Heart left ventricle (tissue), 16 donors: Measurements from ENCODE around the gene GBA3. TPM values are rescaled to one million over a fixed set of nuclear protein-coding genes. Genes with fewer than 3 reads are reported as not detected.

Experiments
- ATAC-seq, 4 donors: fragments of 200-7000 bp; cut with Tn5 transposase; one replicate each; pipeline ENCODE4 v1.9.1; 2020 to 2022; ENCODE audit warnings: moderate library complexity in 4 of 4, mild to moderate bottlenecking in 3 of 4, moderate number of reproducible peaks in 1 of 4
- DNase-seq, 5 donors: peaks; one replicate each; pipeline ENCODE4 v3.0.0-alpha.2; 2020
- H3K27ac ChIP-seq, 12 donors: fragments of 200-600 bp; sonication (generic) in 4 of 12; one replicate each; pipeline versions ENCODE4 v1.5.0 to v1.8.0; 2016 to 2022; ENCODE audit warnings: mild to moderate bottlenecking in 2 of 12
- H3K27me3 ChIP-seq, 9 donors: fragments of 200-600 bp; sonication (generic) in 2 of 9; one replicate each; pipeline versions ENCODE4 v1.5.1 to v1.8.0; 2016 to 2022; ENCODE audit warnings: mild to moderate bottlenecking in 3 of 9
- H3K36me3 ChIP-seq, 9 donors: fragments of 200-600 bp; sonication (generic) in 2 of 9; one replicate each; pipeline versions ENCODE4 v1.5.0 to v1.8.0; 2018 to 2022; ENCODE audit warnings: mild to moderate bottlenecking in 2 of 9
- H3K4me1 ChIP-seq, 12 donors: fragments of 200-600 bp; sonication (generic) in 4 of 12; one replicate each; pipeline versions ENCODE4 v1.5.0 to v1.8.0; 2016 to 2022; ENCODE audit warnings: mild to moderate bottlenecking in 3 of 12
- H3K4me3 ChIP-seq, 12 donors: fragments of 200-600 bp; sonication (generic) in 4 of 12; one replicate each; pipeline versions ENCODE4 v1.5.0 to v1.8.0; 2017 to 2022; ENCODE audit warnings: mild to moderate bottlenecking in 9 of 12, moderate library complexity in 4 of 12
- H3K9me3 ChIP-seq, 12 donors: fragments of 200-600 bp; sonication (generic) in 4 of 12; one replicate each; pipeline versions ENCODE4 v1.5.0 to v1.8.0; 2016 to 2022; ENCODE audit warnings: mild to moderate bottlenecking in 1 of 12
- CTCF ChIP-seq, 12 donors: fragments of 200-600 bp; sonication (generic) in 4 of 12; IDR thresholded peaks; one replicate each; pipeline versions ENCODE4 v1.5.0 to v1.8.0; 2018 to 2022; ENCODE audit warnings: antibody characterized with exemption in 12 of 12, mild to moderate bottlenecking in 5 of 12
- POLR2A ChIP-seq, 2 donors: fragments of 450-650 bp; IDR thresholded peaks; one replicate each; pipeline ENCODE4 v1.6.1; 2017; ENCODE audit warnings: antibody characterized with exemption in 2 of 2, mild to moderate bottlenecking in 2 of 2, moderate library complexity in 2 of 2
- WGBS, 4 donors: extraction: QIAGEN DNeasy Blood & Tissue Kit in 2 of 4; methylation state at CpG; one replicate each; pipeline versions ENCODE4 v1.1.5 to v1.1.7; 2013 to 2018; 5-methylcytosine and 5-hydroxymethylcytosine counted together
- intact Hi-C, 10 donors: fragments of 100-400 bp; cut with DNase I; formaldehyde crosslinking; loops; one replicate each; pipeline versions ENCODE4 v1.11.1 to v1.14.2; 2022
- long read RNA-seq, 3 donors: library from polyadenylated mRNA; unstranded; transcript quantifications; one replicate each; pipeline ENCODE4 v2.0.0, GENCODE V29; 2020 to 2021
- polyA plus RNA-seq, 2 donors: library from polyadenylated mRNA; stranded (reverse); fragments of 200-250 nt; gene quantifications; one replicate each; pipeline ENCODE4 v1.2.3, GENCODE V29; 2013
- total RNA-seq, 9 donors: library from RNA; depleted of rRNA in 2 of 9; stranded (reverse); fragments of >200 nt in 2 of 9; fragmentation: NEBNext Ultra II Directional in 3 of 9; extraction: Animal tissue kit (Norgen Biotek cat#: 25700) in 3 of 9; gene quantifications; one replicate each; pipeline versions ENCODE4 v1.1.0 to v1.2.4, GENCODE V29; 2016 to 2023
- donor health status: ischemic (EF 13 %, LVEDD 7.1; RV severe dilation, severe dysfunction).
- donor health status: healthy with polysubstance abuse.
- donor health status: DM: no; HTN: yes; CAD: no.
- donor health status: DM: no; HTN: no; CAD: no.
- donor health status: ischemic (EF 25% LVEDD 6.9; RV normal size, moderate dysfunction).
- donor health status: ischemic (EF 25% LVEDD 5.7; RV mildly dilated, moderate dysfunction).
- donor health status: healthy.
- donor health status: DM: yes; HTN: yes; CAD: no.
- donor health status: ischemic (EF 35%, LVEDD 5.7; RV mildly dilated, moderate dysfunction).
- donor health status: nonischemic (EF 11% LVEDD 7.7; RV severe dilation, severe dysfunction).
- donor health status: DM: yes; HTN: yes; CAD: no.
- donor health status: PGD.
- donor health status: ischemic (EF 29% LVEDD 5.4; RV normal size, mild dysfunction).
- donor health status: nonischemic (EF 23%, LVEDD 6.1; RV moderate dilation, normal function).

The GBA3 gene
- under 1 TPM in 1 of 9 donors, not detected in 8; 0.16 TPM for total RNA-seq
- not detected for polyA plus RNA-seq
- long read RNA-seq, donor 1 = 0 reads
- long read RNA-seq, donor 2, partial matches to known transcripts = 0 of 1 reads
- long read RNA-seq, donor 2, other reads (novel, unspliced or antisense) = 1 of 1 reads
- long read RNA-seq, donor 3 = 0 reads

- WGBS, 4 donors = 67 to 89% (median 83%) methylated on average over 1 of the region's 1 CpG
- intact Hi-C loops = loop anchor here in 8 of 10 donors (2.0 to 5.0 kb wide), 5 partner anchors 280 to 905 kb away; no protein-coding TSS in a partner anchor
- no peak for ATAC-seq
- Histone ChIP-seq H3K27me3 (peaks cover 0 to 5% (median 0%) of the 10 kb centered on the region in 9 donors), H3K27ac (no peak within 1 kb of the TSS), H3K36me3 (no peaks in the 10 kb centered on the region), H3K4me3 (no peak within 1 kb of the TSS), H3K4me1 (no peaks in the 10 kb centered on the region), H3K9me3 (no peaks in the 10 kb centered on the region)
- DNase-seq = no peak
- TF ChIP-seq POLR2A (IDR thresholded peaks at IDR 0.05) (no peak), CTCF (IDR thresholded peaks at IDR 0.05) (no peak)
Observed at GRCh38 chr4:22692736-22693135, at the start of gene GBA3. Gene GBA3 (plus strand): TSS chr4:22692937.

- Histone ChIP-seq H3K27ac (no peak overlapping the region), H3K9me3 (peaks cover 0 to 22% (median 2%) of the 10 kb centered on the region in 12 donors), H3K36me3 (no peaks in the 10 kb centered on the region), H3K27me3 (no peaks in the 10 kb centered on the region), H3K4me1 (no peaks in the 10 kb centered on the region), H3K4me3 (no peak overlapping the region)
- ATAC-seq (no peak), DNase-seq (no peak)
- intact Hi-C loops = no loop called here
- TF ChIP-seq CTCF (IDR thresholded peaks at IDR 0.05) (no peak), POLR2A (IDR thresholded peaks at IDR 0.05) (no peak)
- WGBS, 4 donors = 92 to 93% (median 93%) methylated on average over 4 of the region's 4 CpGs
Observed at GRCh38 chr4:22643952-22644351, 48.8 kb upstream of the GBA3 start.

GRCh38 chr4:22645481-22646182 is 47.1 kb upstream of the GBA3 start:
- intact Hi-C loops = no loop called here

More at GRCh38 chr4:22645481-22646182, 47.1 kb upstream of the GBA3 start:
- no peak for ATAC-seq
- H3K27me3 ChIP-seq = no peaks in the 10 kb centered on the region
- H3K9me3 ChIP-seq = peaks cover 0 to 9% (median 0%) of the 10 kb centered on the region in 12 donors
- no peak for DNase-seq
- H3K36me3 ChIP-seq = no peaks in the 10 kb centered on the region
- 64 to 88% (median 78%) methylated on average over 1 of the region's 1 CpG for WGBS, 4 donors
- H3K4me3 ChIP-seq = no peak overlapping the region
- H3K4me1 ChIP-seq = no peaks in the 10 kb centered on the region
- no peak overlapping the region for H3K27ac ChIP-seq
- no peak for TF ChIP-seq POLR2A (IDR thresholded peaks at IDR 0.05)
- TF ChIP-seq CTCF (IDR thresholded peaks at IDR 0.05) = no peak
